B cell (primary cell): ENCODE data around the gene CFAP100. TPM values are rescaled to one million over a fixed set of nuclear protein-coding genes. Genes with fewer than 3 reads are reported as not detected.

Source experiments
- ATAC-seq: fragments of 200-7000 bp; cut with Tn5 transposase; one replicate; pipeline ENCODE4 v1.10.0; 2021; ENCODE audit warnings: low read depth, mild to moderate bottlenecking, moderate number of reproducible peaks, moderate library complexity
- CTCF ChIA-PET: fragments of 350-600 bp; sonication (Branson Sonifier 250); formaldehyde crosslinking; loops from one replicate; lab custom pipeline; 2021; ENCODE audit warnings: antibody characterized with exemption, inconsistent platforms; lab: Charles Lee
- POLR2A ChIA-PET: fragments of 350-600 bp; sonication (Branson Sonifier 250); formaldehyde crosslinking; loops from one replicate; lab custom pipeline; 2021; ENCODE audit warnings: antibody characterized with exemption; lab: Charles Lee
- DNase-seq: peaks from one replicate; pipeline ENCODE4 v3.0.0; 2013
- H2AFZ ChIP-seq: 2 replicates; pipeline ENCODE4 v1.6.1; 2012; ENCODE audit warnings: mild to moderate bottlenecking, low read depth, low read length; ENCODE audit not compliant: insufficient read depth, poor library complexity, severe bottlenecking
- H3K27ac ChIP-seq, 2 donors: 1 replicate in 1 of 2; 2 replicates in 1 of 2; pipeline ENCODE4 v1.5.1; 2012 to 2013; ENCODE audit warnings: low read length in 2 of 2, mild to moderate bottlenecking in 2 of 2, moderate library complexity in 1 of 2
- H3K27me3 ChIP-seq, 4 experiments: fragments of 200-600 bp in 1 of 4; sonication (generic) in 1 of 4; replicated peaks in 1 of 4; 1 replicate in 2 of 4; 2 replicates in 2 of 4; pipeline versions ENCODE4 v1.6.1 to v1.7.0; 2013 to 2016; ENCODE audit warnings: low read length in 3 of 4, mild to moderate bottlenecking in 2 of 4, mixed read lengths in 1 of 4, moderate library complexity in 1 of 4; ENCODE audit not compliant: insufficient read depth in 4 of 4, control insufficient read depth in 3 of 4; ENCODE audit errors: control extremely low read depth in 1 of 4
- H3K36me3 ChIP-seq, 2 experiments: replicated peaks in 1 of 2; 1 replicate in 1 of 2; 2 replicates in 1 of 2; pipeline versions ENCODE4 v1.6.1 to v1.7.1; 2013; ENCODE audit warnings: low read length in 1 of 2; ENCODE audit not compliant: insufficient read depth in 2 of 2, control insufficient read depth in 1 of 2; ENCODE audit errors: control extremely low read depth in 1 of 2, extremely low read depth in 1 of 2
- H3K4me1 ChIP-seq, 2 donors: fragments of 200-600 bp in 1 of 2; sonication (generic) in 1 of 2; 1 replicate in 1 of 2; 2 replicates in 1 of 2; pipeline versions ENCODE4 v1.5.1 to v1.6.1; 2013 to 2017; ENCODE audit warnings: low read length in 2 of 2; ENCODE audit not compliant: control insufficient read depth in 2 of 2, insufficient read depth in 2 of 2
- H3K4me2 ChIP-seq: replicated peaks from 2 replicates; pipeline ENCODE3; 2012; ENCODE audit warnings: mild to moderate bottlenecking, low read depth, low read length; ENCODE audit not compliant: poor library complexity, severe bottlenecking
- H3K4me3 ChIP-seq, 5 experiments: fragments of 200-600 bp in 1 of 5; sonication (generic) in 1 of 5; 1 replicate in 3 of 5; 2 replicates in 2 of 5; pipeline versions ENCODE4 v1.5.1 to v1.7.0; 2011 to 2016; ENCODE audit warnings: low read length in 4 of 5, mild to moderate bottlenecking in 4 of 5, low read depth in 2 of 5, control low read depth in 1 of 5, moderate library complexity in 1 of 5; ENCODE audit not compliant: insufficient read depth in 1 of 5; ENCODE audit errors: control extremely low read depth in 1 of 5, extremely low read depth in 1 of 5
- H3K79me2 ChIP-seq: fragments of 200-600 bp; sonication (generic); one replicate; pipeline ENCODE4 v1.6.0; 2016; ENCODE audit warnings: low read length; ENCODE audit not compliant: control insufficient read depth, insufficient read depth
- H3K9ac ChIP-seq: fragments of 200-600 bp; sonication (generic); 2 replicates; pipeline ENCODE4 v1.6.1; 2017; ENCODE audit warnings: mild to moderate bottlenecking, low read length, moderate library complexity
- H3K9me3 ChIP-seq, 3 donors: one replicate each; pipeline versions ENCODE4 v1.6.1 to v1.7.1; 2013; ENCODE audit warnings: low read length in 2 of 3; ENCODE audit not compliant: control insufficient read depth in 2 of 3, insufficient read depth in 1 of 3; ENCODE audit errors: control extremely low read depth in 1 of 3
- H4K20me1 ChIP-seq: 2 replicates; pipeline ENCODE4 v1.6.0; 2012; ENCODE audit warnings: mild to moderate bottlenecking, low read length; ENCODE audit not compliant: insufficient read depth, control insufficient read depth, poor library complexity, severe bottlenecking
- H3K27ac Mint-ChIP-seq: one replicate; pipeline ENCODE4 v1.8.0; 2021; ENCODE audit warnings: mixed read lengths
- H3K27me3 Mint-ChIP-seq: one replicate; pipeline ENCODE4 v1.8.0; 2021; ENCODE audit warnings: mixed read lengths
- H3K4me1 Mint-ChIP-seq: one replicate; pipeline ENCODE4 v1.8.0; 2021; ENCODE audit warnings: mixed read lengths
- H3K4me3 Mint-ChIP-seq: one replicate; pipeline ENCODE4 v1.8.0; 2021; ENCODE audit warnings: mixed read lengths
- H3K9me3 Mint-ChIP-seq: one replicate; pipeline ENCODE4 v1.8.0; 2022; ENCODE audit warnings: mixed read lengths; ENCODE audit not compliant: insufficient read depth
- CTCF ChIP-seq: fragments of 200-600 bp; IDR thresholded peaks from one replicate; pipeline ENCODE4 v1.8.0; 2022; ENCODE audit warnings: antibody characterized with exemption, mild to moderate bottlenecking
- EZH2 ChIP-seq: IDR thresholded peaks from 2 replicates; pipeline ENCODE4 v1.6.1; 2012; ENCODE audit warnings: borderline replicate concordance, low read depth, mild to moderate bottlenecking, moderate library complexity, low read length; ENCODE audit not compliant: insufficient read depth, poor library complexity, severe bottlenecking
- WGBS: methylation state at CpG from one replicate; pipeline ENCODE4 v1.1.5; 2013; ENCODE audit warnings: missing lambda C conversion rate; ENCODE audit not compliant: insufficient coverage; 5-methylcytosine and 5-hydroxymethylcytosine counted together
- intact Hi-C: fragments of 100-400 bp; cut with micrococcal nuclease; formaldehyde crosslinking; loops from one replicate; pipeline ENCODE4 v1.10.0; 2022
- polyA plus RNA-seq: library from polyadenylated mRNA; depleted of rRNA; stranded (reverse); fragments of >200 nt; gene quantifications from 2 replicates; pipeline ENCODE4 v1.2.3, GENCODE V29; 2012
- total RNA-seq, 2 donors: library from RNA; stranded (reverse); fragments of 120-200 nt in 1 of 2; gene quantifications; 1 replicate in 1 of 2; 2 replicates in 1 of 2; pipeline versions ENCODE4 v1.2.3 to v1.2.4, GENCODE V29; 2013 to 2022

Gene CFAP100
- total and polyA plus RNA-seq, 2 donors (not counting 1 experiment from before 2014, with no cell fraction given), result not detected

- Histone ChIP-seq H3K27ac (no peak overlapping the region), H3K27me3 (peaks cover 0 to 4% (median 0%) of the 10 kb centered on the region in 4 experiments), H3K4me1 (no peaks in the 10 kb centered on the region), H3K4me2 (no peak overlapping the region), H2AFZ (no peak overlapping the region), H3K9me3 (peaks cover 0 to 7% (median 0%) of the 10 kb centered on the region in 3 donors), H3K79me2 (no peaks in the 10 kb centered on the region), H4K20me1 (no peaks in the 10 kb centered on the region), H3K36me3 (no peaks in the 10 kb centered on the region), H3K9ac (no peak overlapping the region), H3K4me3 (no peak overlapping the region)
- H3K4me3 Mint-ChIP-seq, result no peak overlapping the region
- no peaks in the 10 kb centered on the region for H3K9me3 Mint-ChIP-seq
- no peak overlapping the region for H3K27ac Mint-ChIP-seq
- DNase-seq, result no peak
- ChIA-PET CTCF (interaction anchor here (0.6 kb wide), 1 partner anchor 23 kb away, joined by 3 read pairs; no protein-coding TSS in a partner anchor), POLR2A (no interaction called here)
- H3K4me1 Mint-ChIP-seq, result no peaks in the 10 kb centered on the region
- no peak for TF ChIP-seq EZH2
- no peak for TF ChIP-seq CTCF
- peaks cover 27% of the 10 kb centered on the region for H3K27me3 Mint-ChIP-seq
- intact Hi-C loops, result no loop called here
- WGBS, result 98% methylated on average over 4 of the region's 6 CpGs
- no peak for ATAC-seq
Measured at GRCh38 chr3:126367316-126367805, 27.3 kb upstream of the CFAP100 start.

- intact Hi-C loops, result no loop called here
- Histone ChIP-seq H4K20me1 (no peaks in the 10 kb centered on the region), H3K27ac (no peak overlapping the region), H3K27me3 (no peaks in the 10 kb centered on the region), H2AFZ (no peak overlapping the region), H3K9me3 (peaks cover 0 to 4% (median 0%) of the 10 kb centered on the region in 3 donors), H3K4me3 (no peak overlapping the region), H3K36me3 (no peaks in the 10 kb centered on the region), H3K4me1 (no peaks in the 10 kb centered on the region), H3K9ac (no peak overlapping the region), H3K79me2 (no peaks in the 10 kb centered on the region), H3K4me2 (no peak overlapping the region)
- Mint-ChIP-seq H3K4me1 (no peaks in the 10 kb centered on the region), H3K27me3 (peaks cover 16% of the 10 kb centered on the region), H3K9me3 (no peaks in the 10 kb centered on the region), H3K4me3 (no peak overlapping the region), H3K27ac (no peak overlapping the region)
- TF ChIP-seq CTCF (no peak), EZH2 (no peak)
- WGBS, result 67% methylated on average over 1 of the region's 2 CpGs
- no peak for DNase-seq
- ChIA-PET CTCF (no interaction called here), POLR2A (no interaction called here)
- no peak for ATAC-seq
Measured at GRCh38 chr3:126369490-126369889, 25.2 kb upstream of the CFAP100 start.
